SK-N-MC (cell line): ENCODE data around the gene ANGEL2.

Experiments used
- EZH2 ChIP-seq: fragments of 200-600 bp; sonication (generic); IDR thresholded peaks from one replicate; pipeline ENCODE4 v1.6.1; 2017; ENCODE audit warnings: antibody characterized with exemption
- POLR2AphosphoS5 ChIP-seq: IDR thresholded peaks from 2 replicates; pipeline ENCODE4 v1.6.1; 2012; ENCODE audit warnings: mild to moderate bottlenecking, low read depth, low read length, borderline replicate concordance

GRCh38 chr1:212949771-212950170, 65.9 kb downstream of the ANGEL2 start:
- TF ChIP-seq EZH2 = no peak
- no peak for TF ChIP-seq POLR2AphosphoS5
